K562 (cell line): ENCODE results near the gene TAS2R41. TPM values are rescaled to one million over a fixed set of nuclear protein-coding genes. Genes with fewer than 3 reads are reported as not detected.

Experiments used
- ATAC-seq: fragments of 200-7000 bp; cut with Tn5 transposase; 3 replicates; pipeline ENCODE4 v1.9.1; 2020; ENCODE audit warnings: moderate library complexity
- BruUV-seq: library from RNA; stranded (reverse); fragments of 400-500 nt; replicated peaks from 2 replicates; lab custom pipeline; 2021; lab: Mats Ljungman, UMichigan
- CTCF ChIA-PET: fragments of 300-600 bp; formaldehyde crosslinking; extraction: SDS; loops from one replicate; lab custom pipeline; 2021; ENCODE audit warnings: low intra/inter-chr PET ratio; lab: Yijun Ruan, JAX
- POLR2A ChIA-PET: fragments of 300-600, 350-650 bp; sonication (Branson Sonifier 250); formaldehyde crosslinking; extraction: SDS; loops from one replicate; lab custom pipeline; 2021; ENCODE audit warnings: antibody characterized with exemption, inconsistent platforms; lab: Yijun Ruan, JAX
- DNase-seq, 4 experiments: peaks; one replicate each; pipeline versions ENCODE4 v3.0.0 to v3.0.0-alpha.2; 2011 to 2018; ENCODE audit warnings: low spot score in 3 of 4, mixed read lengths in 3 of 4; ENCODE audit errors: extremely low read depth in 1 of 4
- FAIRE-seq: peaks from 2 replicates; lab custom pipeline; 2011; peaks lifted over from hg19 to GRCh38; lab: Jason Lieb, UNC
- H2AFZ ChIP-seq: 2 replicates; pipeline ENCODE4 v1.6.0; 2011; ENCODE audit warnings: low read depth, low read length, control low read depth, inconsistent platforms
- H3K27ac ChIP-seq: fragments of 200-600 bp; 3 replicates; pipeline ENCODE4 v1.8.0; 2011; ENCODE audit warnings: low read depth, mild to moderate bottlenecking, control low read depth, inconsistent platforms, low read length, moderate library complexity, mixed read lengths; ENCODE audit errors: extremely low read depth
- H3K27me3 ChIP-seq, 2 experiments: fragments of 300-600 bp in 1 of 2; 2 replicates in 1 of 2; 3 replicates in 1 of 2; pipeline versions ENCODE4 v1.6.0 to v1.8.0; 2011; ENCODE audit warnings: inconsistent platforms in 2 of 2, low read length in 2 of 2, mild to moderate bottlenecking in 1 of 2, mixed read lengths in 1 of 2, moderate library complexity in 1 of 2; ENCODE audit not compliant: control insufficient read depth in 2 of 2, insufficient read depth in 2 of 2
- H3K36me3 ChIP-seq: fragments of 300-600 bp; 3 replicates; pipeline ENCODE4 v1.8.0; 2011; ENCODE audit warnings: mild to moderate bottlenecking, low read length, inconsistent platforms; ENCODE audit not compliant: control insufficient read depth, insufficient read depth
- H3K4me1 ChIP-seq, 2 experiments: fragments of 200-600 bp in 1 of 2; replicated peaks in 1 of 2; 2 replicates in 1 of 2; 3 replicates in 1 of 2; pipeline versions ENCODE4 v1.5.1 to v1.8.0; 2011; ENCODE audit warnings: inconsistent platforms in 2 of 2, low read length in 2 of 2, mild to moderate bottlenecking in 1 of 2, mixed read lengths in 1 of 2, moderate library complexity in 1 of 2; ENCODE audit not compliant: control insufficient read depth in 2 of 2, insufficient read depth in 2 of 2
- H3K4me2 ChIP-seq: 2 replicates; pipeline ENCODE4 v1.6.1; 2011; ENCODE audit warnings: low read length, control low read depth, inconsistent platforms, mixed read lengths; ENCODE audit not compliant: insufficient read depth
- H3K4me3 ChIP-seq: fragments of 200-600 bp; sonication (generic), shearing (Covaris generic); 2 replicates; pipeline ENCODE4 v1.5.1; 2016; ENCODE audit warnings: control low read depth, inconsistent platforms
- H3K79me2 ChIP-seq: fragments of 200-600 bp; 3 replicates; pipeline ENCODE4 v1.8.0; 2011; ENCODE audit warnings: low read length, inconsistent platforms; ENCODE audit not compliant: control insufficient read depth, insufficient read depth
- H3K9ac ChIP-seq, 2 experiments: 2 replicates each; pipeline versions ENCODE4 v1.6.0 to v1.6.1; 2011; ENCODE audit warnings: low read depth in 2 of 2, low read length in 2 of 2, control low read depth in 1 of 2, inconsistent platforms in 1 of 2, mild to moderate bottlenecking in 1 of 2, mixed read lengths in 1 of 2; ENCODE audit not compliant: insufficient read depth in 1 of 2
- H3K9me1 ChIP-seq: one replicate; pipeline ENCODE4 v1.6.0; 2011; ENCODE audit warnings: inconsistent platforms, mild to moderate bottlenecking, low read length, moderate library complexity; ENCODE audit not compliant: control insufficient read depth, insufficient read depth
- H3K9me3 ChIP-seq: replicated peaks from 2 replicates; pipeline ENCODE4 v1.5.1; 2011; ENCODE audit warnings: low read depth, low read length, inconsistent platforms; ENCODE audit not compliant: control insufficient read depth, insufficient read depth
- H4K20me1 ChIP-seq: replicated peaks from 2 replicates; pipeline ENCODE4 v1.6.1; 2011; ENCODE audit warnings: low read length, inconsistent platforms, mixed read lengths; ENCODE audit not compliant: control insufficient read depth, insufficient read depth
- ATF2 ChIP-seq: sonication (generic); formaldehyde crosslinking; IDR thresholded peaks from 2 replicates; pipeline ENCODE4 v1.8.1; 2022; ENCODE audit warnings: missing genetic modification reagents
- CHD7 ChIP-seq: fragments of 200-600 bp; sonication (generic); IDR thresholded peaks from one replicate; pipeline ENCODE4 v1.6.1; 2012; ENCODE audit warnings: mild to moderate bottlenecking, low read depth, low read length, inconsistent platforms
- PRMT5 ChIP-seq: sonication (generic); formaldehyde crosslinking; IDR thresholded peaks from 2 replicates; pipeline ENCODE4 v1.5.0; 2020; ENCODE audit warnings: missing genetic modification reagents
- SIN3A ChIP-seq, 2 experiments: fragments of 150-350 bp in 1 of 2; IDR thresholded peaks; 2 replicates each; pipeline ENCODE4 v1.6.1; 2011 to 2016; ENCODE audit warnings: borderline replicate concordance in 2 of 2, low read depth in 2 of 2, low read length in 2 of 2, mild to moderate bottlenecking in 2 of 2, moderate library complexity in 2 of 2; ENCODE audit not compliant: control insufficient read depth in 1 of 2
- TEAD2 ChIP-seq: fragments of 450-650 bp; IDR thresholded peaks from 2 replicates; pipeline ENCODE4 v1.6.1; 2016; ENCODE audit warnings: missing genetic modification characterization, control low read depth, missing compliant biosample characterization
- TRIM24 ChIP-seq, 2 experiments: fragments of 450-650 bp; IDR thresholded peaks; 2 replicates each; pipeline ENCODE4 v1.6.1; 2016
- ZNF253 ChIP-seq: fragments of 250-450 bp; sonication (Bioruptor Pico); conservative IDR thresholded peaks from 2 replicates; pipeline ENCODE4 v1.6.1; 2021; ENCODE audit warnings: mild to moderate bottlenecking
- ZNF586 ChIP-seq: fragments of 450-650 bp; formaldehyde crosslinking; conservative IDR thresholded peaks from 2 replicates; pipeline ENCODE4 v1.4.0; 2020; ENCODE audit warnings: mild to moderate bottlenecking, moderate library complexity
- WGBS: fragments of 100-300 bp; shearing (Covaris generic); methylation state at CpG from one replicate; pipeline ENCODE4 v1.1.6; 2016; ENCODE audit warnings: low coverage, mixed read lengths; ENCODE audit not compliant: insufficient coverage; ENCODE audit errors: missing lambda C conversion rate; 5-methylcytosine and 5-hydroxymethylcytosine counted together
- in situ Hi-C: fragments of 300-500 bp; cut with MboI; formaldehyde crosslinking; loops from 4 replicates; pipeline ENCODE4 v1.15.0; 2018; ENCODE audit warnings: inconsistent platforms, mixed read lengths
- intact Hi-C: fragments of 100-400 bp; cut with micrococcal nuclease; formaldehyde crosslinking; loops from 2 replicates; pipeline ENCODE4 v1.14.2; 2022
- polyA plus RNA-seq, 8 experiments: library from polyadenylated mRNA; depleted of rRNA in 4 of 8; stranded (reverse) in 5 of 8; unstranded in 3 of 8; fragments of >200 nt; fragmentation: Nextera tagmentation in 2 of 8; fragmentation: Illumina TruSeq in 1 of 8; extraction: Ambion mirVana in 2 of 8; extraction: Trizol in 1 of 8; gene quantifications; 2 replicates each; pipeline versions ENCODE4 v1.2.1 to v1.2.3, GENCODE V29; 2011 to 2014; ENCODE audit warnings: inconsistent platforms in 1 of 8, missing spikeins in 1 of 8
- total RNA-seq, 7 experiments: library from RNA; depleted of rRNA in 6 of 7; stranded (reverse); fragments of >200 nt in 6 of 7; fragmentation: Illumina TruSeq in 2 of 7; extraction: Trizol in 2 of 7; gene quantifications; 2 replicates each; pipeline versions ENCODE4 v1.2.1 to v1.2.3, GENCODE V29; 2011 to 2021; ENCODE audit warnings: low replicate concordance in 1 of 7

The TAS2R41 gene
- total and polyA plus RNA-seq, 9 of the 15 experiments (the other 6 are each of a cell fraction or from before 2014, with no cell fraction given): not detected

- FAIRE-seq: no peak
- 0 out of 2 replicates have a peak overlapping the region, but pooled peaks have one; percentile 4 for H3K4me2 ChIP-seq
- peak overlapping the region; percentile 53 for H3K27ac ChIP-seq
- H3K79me2 ChIP-seq: no peaks in the 10 kb centered on the region
- no TSS peak for BruUV-seq
- H3K27me3 ChIP-seq: peaks cover 0 to 17% of the 10 kb centered on the region in 2 experiments; a peak in 3 of 5 replicates
- no peaks in the 10 kb centered on the region for H4K20me1 ChIP-seq
- peak overlapping the region; percentile 69 for H2AFZ ChIP-seq
- H3K4me3 ChIP-seq: no peak overlapping the region
- peaks cover 18 to 25% of the 10 kb centered on the region in 2 experiments for H3K4me1 ChIP-seq
- no peaks in the 10 kb centered on the region for H3K36me3 ChIP-seq
- 0% methylated on average over 3 of the region's 3 CpGs for WGBS
- CTCF ChIA-PET: no interaction called here
- H3K9me1 ChIP-seq: no peaks in the 10 kb centered on the region
- in situ Hi-C loops: no loop called here
- peaks cover 7% of the 10 kb centered on the region; the same call in 1 of the 2 replicates for H3K9me3 ChIP-seq
- H3K9ac ChIP-seq: no peak overlapping the region
- peak; percentile 44 to 71 (median 57) for DNase-seq
- intact Hi-C loops: loop anchor here (5.0 kb wide), 1 partner anchor 90 kb away; no protein-coding TSS in a partner anchor
- ATAC-seq: peak; percentile 33
- POLR2A ChIA-PET: interaction anchor here (1.2 kb wide), 1 partner anchor 8 kb away, joined by 5 read pairs; no protein-coding TSS in a partner anchor
- no peak for TF ChIP-seq CHD7
- no peak for TF ChIP-seq ATF2 (CRISPR knock-in tag)
- TF ChIP-seq TRIM24 (IDR thresholded peaks at IDR 0.05): peak; percentile 56 to 78; a peak in 3 of 4 replicates
- no peak for TF ChIP-seq TEAD2 (tag)
- no peak for TF ChIP-seq ZNF253
- no peak for TF ChIP-seq ZNF586 (CRISPR knock-in tag)
- no peak for TF ChIP-seq PRMT5
- peak in 1 of 2 experiments; percentile 67; a peak in 1 of 4 replicates for TF ChIP-seq SIN3A (IDR thresholded peaks at IDR 0.05; ENCODE audit: borderline replicate concordance in 2 of 2, control insufficient read depth in 1 of 2, low read depth in 2 of 2, low read length in 2 of 2)
These were observed 29.4 kb downstream of the TAS2R41 start for GRCh38 chr7:143507094-143507518.
